ENCODE data around the gene ETS1.

ETS1 gene

GRCh38 chr11:128625746-128626145 lies 38.4 kb upstream of the ETS1 start:
- TF ChIP-seq JUND (IDR thresholded peaks at IDR 0.05; ENCODE audit: low read depth), result no peak
- in situ Hi-C loops (cut with HindIII; ENCODE audit: low pct_unique_long_range_greater_than_20kb, low sequenced_read_pairs), result loop anchor here (25.0 kb wide), 1 partner anchor 438 kb away; no protein-coding TSS in a partner anchor

GRCh38 chr11:128625326-128625725 lies 38.0 kb upstream of the ETS1 start:
- DNase-seq (ENCODE audit: low read depth in 1 of 2, low spot score in 1 of 2), result no peak
- in situ Hi-C loops (cut with HindIII; ENCODE audit: low pct_unique_long_range_greater_than_20kb, low sequenced_read_pairs), result loop anchor here (25.0 kb wide), 1 partner anchor 438 kb away; no protein-coding TSS in a partner anchor
- TF ChIP-seq JUND (IDR thresholded peaks at IDR 0.05; ENCODE audit: low read depth), result no peak

More at GRCh38 chr11:128625746-128626145, 38.4 kb upstream of the ETS1 start:
- DNase-seq (ENCODE audit: low read depth in 1 of 2, low spot score in 1 of 2), result no peak

GRCh38 chr11:128624269-128625175 lies 37.2 kb upstream of the ETS1 start:
- no peak for TF ChIP-seq JUND (IDR thresholded peaks at IDR 0.05; ENCODE audit: low read depth)
- in situ Hi-C loops (cut with HindIII; ENCODE audit: low pct_unique_long_range_greater_than_20kb, low sequenced_read_pairs), result loop anchor here (25.0 kb wide), 1 partner anchor 437 kb away; no protein-coding TSS in a partner anchor
- DNase-seq (ENCODE audit: low read depth in 1 of 2, low spot score in 1 of 2), result no peak

- in situ Hi-C loops (cut with HindIII; ENCODE audit: low pct_unique_long_range_greater_than_20kb, low sequenced_read_pairs), result no loop called here
Measured at GRCh38 chr11:128623091-128623490, 35.7 kb upstream of the ETS1 start.

GRCh38 chr11:128621601-128622501 lies 34.5 kb upstream of the ETS1 start:
- DNase-seq (ENCODE audit: low read depth in 1 of 2, low spot score in 1 of 2), result no peak
- in situ Hi-C loops (cut with HindIII; ENCODE audit: low pct_unique_long_range_greater_than_20kb, low sequenced_read_pairs), result no loop called here
- no peak for TF ChIP-seq JUND (IDR thresholded peaks at IDR 0.05; ENCODE audit: low read depth)

More at GRCh38 chr11:128623091-128623490, 35.7 kb upstream of the ETS1 start:
- no peak for DNase-seq (ENCODE audit: low read depth in 1 of 2, low spot score in 1 of 2)
- TF ChIP-seq JUND (IDR thresholded peaks at IDR 0.05; ENCODE audit: low read depth), result no peak

- in situ Hi-C loops (cut with HindIII; ENCODE audit: low pct_unique_long_range_greater_than_20kb, low sequenced_read_pairs), result no loop called here
- no peak for TF ChIP-seq JUND (IDR thresholded peaks at IDR 0.05; ENCODE audit: low read depth)
- no peak for DNase-seq (ENCODE audit: low read depth in 1 of 2, low spot score in 1 of 2)
Measured at GRCh38 chr11:128620309-128621100, 33.1 kb upstream of the ETS1 start.

GRCh38 chr11:128619540-128620308 lies 32.4 kb upstream of the ETS1 start:
- in situ Hi-C loops (cut with HindIII; ENCODE audit: low pct_unique_long_range_greater_than_20kb, low sequenced_read_pairs), result no loop called here
- no peak for TF ChIP-seq JUND (IDR thresholded peaks at IDR 0.05; ENCODE audit: low read depth)
- DNase-seq (ENCODE audit: low read depth in 1 of 2, low spot score in 1 of 2), result no peak

- in situ Hi-C loops (cut with HindIII; ENCODE audit: low pct_unique_long_range_greater_than_20kb, low sequenced_read_pairs), result no loop called here
- TF ChIP-seq JUND (IDR thresholded peaks at IDR 0.05; ENCODE audit: low read depth), result no peak
- no peak for DNase-seq (ENCODE audit: low read depth in 1 of 2, low spot score in 1 of 2)
Measured at GRCh38 chr11:128619007-128619406, 31.6 kb upstream of the ETS1 start.

- no peak for TF ChIP-seq JUND (IDR thresholded peaks at IDR 0.05; ENCODE audit: low read depth)
- in situ Hi-C loops (cut with HindIII; ENCODE audit: low pct_unique_long_range_greater_than_20kb, low sequenced_read_pairs), result no loop called here
- no peak for DNase-seq (ENCODE audit: low read depth in 1 of 2, low spot score in 1 of 2)
Measured at GRCh38 chr11:128618603-128619002, 31.2 kb upstream of the ETS1 start.

- DNase-seq (ENCODE audit: low read depth in 1 of 2, low spot score in 1 of 2), result no peak
- TF ChIP-seq JUND (IDR thresholded peaks at IDR 0.05; ENCODE audit: low read depth), result no peak
- in situ Hi-C loops (cut with HindIII; ENCODE audit: low pct_unique_long_range_greater_than_20kb, low sequenced_read_pairs), result no loop called here
Measured at GRCh38 chr11:128616161-128616560, 28.8 kb upstream of the ETS1 start.

- in situ Hi-C loops (cut with HindIII; ENCODE audit: low pct_unique_long_range_greater_than_20kb, low sequenced_read_pairs), result no loop called here
- TF ChIP-seq JUND (IDR thresholded peaks at IDR 0.05; ENCODE audit: low read depth), result no peak
- DNase-seq (ENCODE audit: low read depth in 1 of 2, low spot score in 1 of 2), result no peak
Measured at GRCh38 chr11:128615612-128616011, 28.3 kb upstream of the ETS1 start.
